HEK293 (cell line): ENCODE measurements around the gene ARL8B.
A peak's percentile ranks its signal among the peaks of the same experiment; 100 is the strongest.

Source experiments
- BCL11A ChIP-seq: fragments of 450-650 bp; formaldehyde crosslinking; IDR thresholded peaks from 2 replicates; pipeline ENCODE4 v1.5.1; 2016; ENCODE audit warnings: low read depth, missing biosample characterization, missing genetic modification characterization
- EGR2 ChIP-seq: fragments of 450-650 bp; formaldehyde crosslinking; IDR thresholded peaks from 2 replicates; pipeline ENCODE4 v1.5.1; 2016; ENCODE audit warnings: low read depth, missing biosample characterization, missing genetic modification characterization
- GLIS1 ChIP-seq: fragments of 450-650 bp; formaldehyde crosslinking; IDR thresholded peaks from 2 replicates; pipeline ENCODE4 v1.5.1; 2016; ENCODE audit warnings: missing biosample characterization, missing genetic modification characterization
- HOXC10 ChIP-seq: sonication (generic); formaldehyde crosslinking; IDR thresholded peaks from 2 replicates; pipeline ENCODE4 v1.8.1; 2023; ENCODE audit warnings: mild to moderate bottlenecking, missing genetic modification reagents
- KLF10 ChIP-seq: fragments of 450-650 bp; IDR thresholded peaks from 2 replicates; pipeline ENCODE4 v1.5.1; 2018; ENCODE audit warnings: missing biosample characterization, mild to moderate bottlenecking, missing genetic modification characterization
- MZF1 ChIP-seq: fragments of 450-650 bp; formaldehyde crosslinking; IDR thresholded peaks from 2 replicates; pipeline ENCODE4 v1.5.1; 2017; ENCODE audit warnings: missing biosample characterization, missing genetic modification characterization, borderline replicate concordance
- OVOL3 ChIP-seq: fragments of 450-650 bp; formaldehyde crosslinking; IDR thresholded peaks from 2 replicates; pipeline ENCODE4 v1.5.1; 2016; ENCODE audit warnings: missing biosample characterization, missing genetic modification characterization
- REPIN1 ChIP-seq: fragments of 450-650 bp; formaldehyde crosslinking; IDR thresholded peaks from 2 replicates; pipeline ENCODE4 v1.5.1; 2017; ENCODE audit warnings: missing biosample characterization, missing genetic modification characterization, low read depth
- SALL2 ChIP-seq: fragments of 450-650 bp; formaldehyde crosslinking; IDR thresholded peaks from 2 replicates; pipeline ENCODE4 v1.5.0; 2017; ENCODE audit warnings: missing biosample characterization, mild to moderate bottlenecking, missing genetic modification characterization, borderline replicate concordance
- SP2 ChIP-seq: fragments of 450-650 bp; formaldehyde crosslinking; IDR thresholded peaks from 2 replicates; pipeline ENCODE4 v1.5.1; 2016; ENCODE audit warnings: missing biosample characterization, missing genetic modification characterization
- ZBTB17 ChIP-seq: fragments of 450-650 bp; formaldehyde crosslinking; IDR thresholded peaks from 2 replicates; pipeline ENCODE4 v1.5.1; 2016; ENCODE audit warnings: missing biosample characterization, missing genetic modification characterization
- ZBTB48 ChIP-seq: fragments of 450-650 bp; formaldehyde crosslinking; IDR thresholded peaks from 2 replicates; pipeline ENCODE4 v1.5.1; 2016; ENCODE audit warnings: missing biosample characterization, missing genetic modification characterization
- ZIC2 ChIP-seq: fragments of 450-650 bp; formaldehyde crosslinking; IDR thresholded peaks from 2 replicates; pipeline ENCODE4 v1.5.1; 2016; ENCODE audit warnings: missing biosample characterization, missing genetic modification characterization
- ZNF112 ChIP-seq: fragments of 450-650 bp; formaldehyde crosslinking; IDR thresholded peaks from 2 replicates; pipeline ENCODE4 v1.5.0; 2017; ENCODE audit warnings: missing biosample characterization, missing genetic modification characterization
- ZNF133 ChIP-seq: fragments of 450-650 bp; formaldehyde crosslinking; IDR thresholded peaks from 2 replicates; pipeline ENCODE4 v1.5.1; 2016; ENCODE audit warnings: missing biosample characterization, missing genetic modification characterization
- ZNF138 ChIP-seq: fragments of 450-650 bp; formaldehyde crosslinking; IDR thresholded peaks from 2 replicates; pipeline ENCODE4 v1.5.1; 2016; ENCODE audit warnings: missing biosample characterization, missing genetic modification characterization, borderline replicate concordance
- ZNF19 ChIP-seq: fragments of 450-650 bp; formaldehyde crosslinking; IDR thresholded peaks from 2 replicates; pipeline ENCODE4; 2016; ENCODE audit warnings: missing biosample characterization, missing genetic modification characterization, low read depth
- ZNF223 ChIP-seq: fragments of 450-650 bp; formaldehyde crosslinking; IDR thresholded peaks from 2 replicates; pipeline ENCODE4 v1.5.1; 2016; ENCODE audit warnings: missing biosample characterization, missing genetic modification characterization
- ZNF302 ChIP-seq: fragments of 450-650 bp; formaldehyde crosslinking; IDR thresholded peaks from 2 replicates; pipeline ENCODE4 v1.5.1; 2016; ENCODE audit warnings: missing biosample characterization, missing genetic modification characterization, low read depth
- ZNF501 ChIP-seq: fragments of 450-650 bp; formaldehyde crosslinking; IDR thresholded peaks from 2 replicates; pipeline ENCODE4 v1.5.1; 2016; ENCODE audit warnings: missing biosample characterization, missing genetic modification characterization
- ZNF549 ChIP-seq: fragments of 450-650 bp; IDR thresholded peaks from 2 replicates; pipeline ENCODE4 v1.5.1; 2018; ENCODE audit warnings: missing biosample characterization, missing genetic modification characterization, mild to moderate bottlenecking, inconsistent platforms, moderate library complexity
- ZNF585B ChIP-seq: fragments of 450-650 bp; formaldehyde crosslinking; IDR thresholded peaks from 2 replicates; pipeline ENCODE4 v1.5.1; 2016; ENCODE audit warnings: missing biosample characterization, missing genetic modification characterization
- ZNF621 ChIP-seq: fragments of 450-650 bp; formaldehyde crosslinking; IDR thresholded peaks from 2 replicates; pipeline ENCODE4 v1.5.1; 2017; ENCODE audit warnings: missing biosample characterization, missing genetic modification characterization
- ZNF658 ChIP-seq: fragments of 450-650 bp; formaldehyde crosslinking; IDR thresholded peaks from 2 replicates; pipeline ENCODE4; 2016; ENCODE audit warnings: missing biosample characterization, missing genetic modification characterization
- ZNF776 ChIP-seq: fragments of 450-650 bp; formaldehyde crosslinking; IDR thresholded peaks from 2 replicates; pipeline ENCODE4 v1.5.0; 2017; ENCODE audit warnings: missing biosample characterization, missing genetic modification characterization, borderline replicate concordance
- TF ChIP-seq, protein P1 (sequence below): fragments of 450-650 bp; formaldehyde crosslinking; IDR thresholded peaks from 2 replicates; pipeline ENCODE4 v1.5.1; 2016; ENCODE audit warnings: missing biosample characterization, missing genetic modification characterization
- TF ChIP-seq, protein P2 (sequence below): fragments of 450-650 bp; formaldehyde crosslinking; IDR thresholded peaks from 2 replicates; pipeline ENCODE4 v1.5.1; 2016; ENCODE audit warnings: missing biosample characterization, missing genetic modification characterization
- TF ChIP-seq, protein P3 (sequence below): fragments of 450-650 bp; formaldehyde crosslinking; IDR thresholded peaks from 2 replicates; pipeline ENCODE4 v1.5.1; 2017; ENCODE audit warnings: missing biosample characterization, missing genetic modification characterization
- TF ChIP-seq, protein P4 (sequence below): fragments of 450-650 bp; formaldehyde crosslinking; IDR thresholded peaks from 2 replicates; pipeline ENCODE4 v1.5.1; 2017; ENCODE audit warnings: missing biosample characterization, mild to moderate bottlenecking, missing genetic modification characterization, moderate library complexity
- TF ChIP-seq, protein P5 (sequence below): fragments of 450-650 bp; formaldehyde crosslinking; IDR thresholded peaks from 2 replicates; pipeline ENCODE4 v1.5.1; 2016; ENCODE audit warnings: missing biosample characterization, missing genetic modification characterization, borderline replicate concordance

ARL8B gene

DNA sequence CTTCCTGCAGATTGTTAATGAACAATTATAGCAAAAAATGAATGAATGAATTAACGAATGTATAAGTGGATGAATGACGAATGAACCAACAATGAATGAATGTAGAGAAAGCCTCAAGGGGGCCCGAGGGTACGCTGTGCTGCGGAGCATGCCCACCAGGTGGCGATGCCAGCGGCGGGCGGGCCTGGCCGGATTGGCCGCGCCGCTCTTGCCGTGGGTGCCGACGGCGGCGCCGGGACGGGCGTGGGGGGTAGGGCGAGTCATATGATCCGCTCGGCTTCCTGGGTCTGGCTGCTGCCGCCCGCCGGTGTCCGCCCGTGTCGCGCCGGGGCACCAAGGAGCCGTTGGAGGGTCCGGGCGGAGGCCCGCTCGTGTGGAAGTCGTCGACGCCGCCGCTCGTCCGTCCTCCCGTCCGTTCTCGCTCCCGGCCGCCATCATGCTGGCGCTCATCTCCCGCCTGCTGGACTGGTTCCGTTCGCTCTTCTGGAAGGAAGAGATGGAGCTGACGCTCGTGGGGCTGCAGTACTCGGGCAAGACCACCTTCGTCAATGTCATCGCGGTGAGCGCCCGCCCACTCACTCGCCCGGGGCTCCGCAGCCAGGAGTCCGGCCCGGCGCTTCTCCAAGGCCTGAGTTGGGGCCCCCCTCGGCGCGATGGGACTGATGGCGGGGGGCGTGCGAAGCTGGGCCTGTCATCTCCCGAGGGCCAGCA is at the start of gene ARL8B (continued):
- TF ChIP-seq EGR2 (tag by site-specific recombination) (peak; percentile 67), ZBTB48 (tag by site-specific recombination) (no peak), ZNF138 (tag by site-specific recombination) (no peak), ZNF112 (tag by site-specific recombination) (no peak), ZNF133 (tag by site-specific recombination) (peak; percentile 84), ZNF776 (peak; percentile 95), ZNF621 (tag by site-specific recombination) (0 out of 2 replicates have a peak, but pooled peaks have one; percentile 63), SP2 (tag by site-specific recombination) (peak; percentile 46), BCL11A (tag by site-specific recombination) (no peak), ZNF658 (tag by site-specific recombination) (no peak), ZBTB17 (peak; percentile 82), ZNF223 (tag by site-specific recombination) (0 out of 2 replicates have a peak, but pooled peaks have one; percentile 21), HOXC10 (CRISPR knock-in tag) (no peak), ZNF549 (tag by site-specific recombination) (peak; percentile 32; the same call in 1 of the 2 replicates), REPIN1 (tag by site-specific recombination) (no peak), SALL2 (tag by site-specific recombination) (no peak), OVOL3 (tag by site-specific recombination) (peak; percentile 55; the same call in 1 of the 2 replicates), ZNF585B (tag by site-specific recombination) (no peak), ZNF302 (no peak), KLF10 (peak; percentile 90), ZNF19 (tag by site-specific recombination) (no peak), ZNF501 (tag by site-specific recombination) (0 out of 2 replicates have a peak, but pooled peaks have one; percentile 48), GLIS1 (tag by site-specific recombination) (peak; percentile 83), MZF1 (tag by site-specific recombination) (no peak), ZIC2 (tag by site-specific recombination) (peak; percentile 47; the same call in 1 of the 2 replicates)
- TF ChIP-seq, protein P1, sequence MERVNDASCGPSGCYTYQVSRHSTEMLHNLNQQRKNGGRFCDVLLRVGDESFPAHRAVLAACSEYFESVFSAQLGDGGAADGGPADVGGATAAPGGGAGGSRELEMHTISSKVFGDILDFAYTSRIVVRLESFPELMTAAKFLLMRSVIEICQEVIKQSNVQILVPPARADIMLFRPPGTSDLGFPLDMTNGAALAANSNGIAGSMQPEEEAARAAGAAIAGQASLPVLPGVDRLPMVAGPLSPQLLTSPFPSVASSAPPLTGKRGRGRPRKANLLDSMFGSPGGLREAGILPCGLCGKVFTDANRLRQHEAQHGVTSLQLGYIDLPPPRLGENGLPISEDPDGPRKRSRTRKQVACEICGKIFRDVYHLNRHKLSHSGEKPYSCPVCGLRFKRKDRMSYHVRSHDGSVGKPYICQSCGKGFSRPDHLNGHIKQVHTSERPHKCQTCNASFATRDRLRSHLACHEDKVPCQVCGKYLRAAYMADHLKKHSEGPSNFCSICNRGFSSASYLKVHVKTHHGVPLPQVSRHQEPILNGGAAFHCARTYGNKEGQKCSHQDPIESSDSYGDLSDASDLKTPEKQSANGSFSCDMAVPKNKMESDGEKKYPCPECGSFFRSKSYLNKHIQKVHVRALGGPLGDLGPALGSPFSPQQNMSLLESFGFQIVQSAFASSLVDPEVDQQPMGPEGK (tag by site-specific recombination): peak; percentile 79
- TF ChIP-seq, protein P2, sequence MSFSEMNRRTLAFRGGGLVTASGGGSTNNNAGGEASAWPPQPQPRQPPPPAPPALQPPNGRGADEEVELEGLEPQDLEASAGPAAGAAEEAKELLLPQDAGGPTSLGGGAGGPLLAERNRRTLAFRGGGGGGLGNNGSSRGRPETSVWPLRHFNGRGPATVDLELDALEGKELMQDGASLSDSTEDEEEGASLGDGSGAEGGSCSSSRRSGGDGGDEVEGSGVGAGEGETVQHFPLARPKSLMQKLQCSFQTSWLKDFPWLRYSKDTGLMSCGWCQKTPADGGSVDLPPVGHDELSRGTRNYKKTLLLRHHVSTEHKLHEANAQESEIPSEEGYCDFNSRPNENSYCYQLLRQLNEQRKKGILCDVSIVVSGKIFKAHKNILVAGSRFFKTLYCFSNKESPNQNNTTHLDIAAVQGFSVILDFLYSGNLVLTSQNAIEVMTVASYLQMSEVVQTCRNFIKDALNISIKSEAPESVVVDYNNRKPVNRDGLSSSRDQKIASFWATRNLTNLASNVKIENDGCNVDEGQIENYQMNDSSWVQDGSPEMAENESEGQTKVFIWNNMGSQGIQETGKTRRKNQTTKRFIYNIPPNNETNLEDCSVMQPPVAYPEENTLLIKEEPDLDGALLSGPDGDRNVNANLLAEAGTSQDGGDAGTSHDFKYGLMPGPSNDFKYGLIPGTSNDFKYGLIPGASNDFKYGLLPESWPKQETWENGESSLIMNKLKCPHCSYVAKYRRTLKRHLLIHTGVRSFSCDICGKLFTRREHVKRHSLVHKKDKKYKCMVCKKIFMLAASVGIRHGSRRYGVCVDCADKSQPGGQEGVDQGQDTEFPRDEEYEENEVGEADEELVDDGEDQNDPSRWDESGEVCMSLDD (tag by site-specific recombination): 0 out of 2 replicates have a peak, but pooled peaks have one; percentile 19
- TF ChIP-seq, protein P3, sequence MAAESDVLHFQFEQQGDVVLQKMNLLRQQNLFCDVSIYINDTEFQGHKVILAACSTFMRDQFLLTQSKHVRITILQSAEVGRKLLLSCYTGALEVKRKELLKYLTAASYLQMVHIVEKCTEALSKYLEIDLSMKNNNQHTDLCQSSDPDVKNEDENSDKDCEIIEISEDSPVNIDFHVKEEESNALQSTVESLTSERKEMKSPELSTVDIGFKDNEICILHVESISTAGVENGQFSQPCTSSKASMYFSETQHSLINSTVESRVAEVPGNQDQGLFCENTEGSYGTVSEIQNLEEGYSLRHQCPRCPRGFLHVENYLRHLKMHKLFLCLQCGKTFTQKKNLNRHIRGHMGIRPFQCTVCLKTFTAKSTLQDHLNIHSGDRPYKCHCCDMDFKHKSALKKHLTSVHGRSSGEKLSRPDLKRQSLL (tag by site-specific recombination): 0 out of 2 replicates have a peak, but pooled peaks have one; percentile 27
- TF ChIP-seq, protein P4, sequence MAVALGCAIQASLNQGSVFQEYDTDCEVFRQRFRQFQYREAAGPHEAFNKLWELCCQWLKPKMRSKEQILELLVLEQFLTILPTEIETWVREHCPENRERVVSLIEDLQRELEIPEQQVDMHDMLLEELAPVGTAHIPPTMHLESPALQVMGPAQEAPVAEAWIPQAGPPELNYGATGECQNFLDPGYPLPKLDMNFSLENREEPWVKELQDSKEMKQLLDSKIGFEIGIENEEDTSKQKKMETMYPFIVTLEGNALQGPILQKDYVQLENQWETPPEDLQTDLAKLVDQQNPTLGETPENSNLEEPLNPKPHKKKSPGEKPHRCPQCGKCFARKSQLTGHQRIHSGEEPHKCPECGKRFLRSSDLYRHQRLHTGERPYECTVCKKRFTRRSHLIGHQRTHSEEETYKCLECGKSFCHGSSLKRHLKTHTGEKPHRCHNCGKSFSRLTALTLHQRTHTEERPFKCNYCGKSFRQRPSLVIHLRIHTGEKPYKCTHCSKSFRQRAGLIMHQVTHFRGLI: peak; percentile 73; the same call in 1 of the 2 replicates
- TF ChIP-seq, protein P5, sequence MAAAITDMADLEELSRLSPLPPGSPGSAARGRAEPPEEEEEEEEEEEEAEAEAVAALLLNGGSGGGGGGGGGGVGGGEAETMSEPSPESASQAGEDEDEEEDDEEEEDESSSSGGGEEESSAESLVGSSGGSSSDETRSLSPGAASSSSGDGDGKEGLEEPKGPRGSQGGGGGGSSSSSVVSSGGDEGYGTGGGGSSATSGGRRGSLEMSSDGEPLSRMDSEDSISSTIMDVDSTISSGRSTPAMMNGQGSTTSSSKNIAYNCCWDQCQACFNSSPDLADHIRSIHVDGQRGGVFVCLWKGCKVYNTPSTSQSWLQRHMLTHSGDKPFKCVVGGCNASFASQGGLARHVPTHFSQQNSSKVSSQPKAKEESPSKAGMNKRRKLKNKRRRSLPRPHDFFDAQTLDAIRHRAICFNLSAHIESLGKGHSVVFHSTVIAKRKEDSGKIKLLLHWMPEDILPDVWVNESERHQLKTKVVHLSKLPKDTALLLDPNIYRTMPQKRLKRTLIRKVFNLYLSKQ (tag by site-specific recombination): no peak
